ENCODE data around the gene DHX32.
"Not testable (repeated sequence)": the region's sequence is repeated elsewhere in the genome, so short reads cannot be mapped to it uniquely, and the experiment has no call there.

DNA sequence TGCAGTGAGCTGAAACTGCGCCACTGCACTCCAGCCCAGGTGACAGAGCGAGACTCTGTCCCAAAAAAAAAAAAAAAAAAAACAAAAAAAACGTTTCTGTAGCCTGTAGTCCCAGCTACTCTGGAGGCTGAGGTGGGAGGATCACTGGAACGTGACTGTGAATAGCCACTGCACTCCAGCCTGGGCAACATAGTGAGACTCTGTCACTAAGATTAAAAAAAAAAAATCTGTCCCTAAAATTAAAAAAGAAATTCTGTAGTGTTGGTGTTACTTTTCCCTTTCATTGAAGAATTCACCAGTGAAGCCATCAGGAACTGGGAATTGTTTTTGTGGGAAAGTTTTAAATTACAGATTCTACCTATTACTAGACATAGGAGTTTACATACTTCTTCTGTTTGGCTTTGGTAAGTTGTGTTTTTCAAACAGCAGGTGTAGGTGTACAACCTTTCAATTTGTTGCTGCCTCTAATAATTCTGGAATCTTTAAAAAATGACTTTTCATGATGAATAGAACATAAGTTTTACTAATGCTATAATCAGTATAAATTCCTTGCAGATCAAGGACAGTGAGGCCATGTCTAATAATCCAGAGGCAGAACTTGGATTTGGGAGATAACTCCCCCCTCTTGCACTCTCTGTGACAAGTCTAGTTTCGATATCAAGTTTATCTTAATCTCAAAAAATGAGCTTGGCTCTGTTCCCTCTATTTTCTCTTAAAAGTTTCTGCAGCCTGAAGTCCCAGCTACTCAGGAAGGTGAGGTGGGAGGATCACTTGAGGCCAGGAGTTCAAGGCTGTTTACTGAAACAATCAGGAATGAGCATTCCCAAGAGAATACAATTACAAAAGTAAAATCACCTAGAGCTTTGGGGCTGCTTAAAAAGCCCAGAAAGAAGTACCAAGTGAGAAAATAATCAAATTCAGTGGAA lies 24.2 kb upstream of the DHX32 start:
- TF ChIP-seq BACH2 (CRISPR knock-in tag; IDR thresholded peaks at IDR 0.05; ENCODE audit: borderline replicate concordance); PPARA (CRISPR knock-in tag; IDR thresholded peaks at IDR 0.05; ENCODE audit: borderline replicate concordance); CREB5 (CRISPR knock-in tag; IDR thresholded peaks at IDR 0.05; ENCODE audit: low read depth); ESRRG (CRISPR knock-in tag; IDR thresholded peaks at IDR 0.05); GLIS3 (CRISPR knock-in tag; IDR thresholded peaks at IDR 0.05); TSHZ2 (CRISPR knock-in tag; IDR thresholded peaks at IDR 0.05); OSR1 (CRISPR knock-in tag; IDR thresholded peaks at IDR 0.05): not testable (repeated sequence)
- TF ChIP-seq, protein P1, sequence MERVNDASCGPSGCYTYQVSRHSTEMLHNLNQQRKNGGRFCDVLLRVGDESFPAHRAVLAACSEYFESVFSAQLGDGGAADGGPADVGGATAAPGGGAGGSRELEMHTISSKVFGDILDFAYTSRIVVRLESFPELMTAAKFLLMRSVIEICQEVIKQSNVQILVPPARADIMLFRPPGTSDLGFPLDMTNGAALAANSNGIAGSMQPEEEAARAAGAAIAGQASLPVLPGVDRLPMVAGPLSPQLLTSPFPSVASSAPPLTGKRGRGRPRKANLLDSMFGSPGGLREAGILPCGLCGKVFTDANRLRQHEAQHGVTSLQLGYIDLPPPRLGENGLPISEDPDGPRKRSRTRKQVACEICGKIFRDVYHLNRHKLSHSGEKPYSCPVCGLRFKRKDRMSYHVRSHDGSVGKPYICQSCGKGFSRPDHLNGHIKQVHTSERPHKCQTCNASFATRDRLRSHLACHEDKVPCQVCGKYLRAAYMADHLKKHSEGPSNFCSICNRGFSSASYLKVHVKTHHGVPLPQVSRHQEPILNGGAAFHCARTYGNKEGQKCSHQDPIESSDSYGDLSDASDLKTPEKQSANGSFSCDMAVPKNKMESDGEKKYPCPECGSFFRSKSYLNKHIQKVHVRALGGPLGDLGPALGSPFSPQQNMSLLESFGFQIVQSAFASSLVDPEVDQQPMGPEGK (CRISPR knock-in tag; IDR thresholded peaks at IDR 0.05; ENCODE audit: borderline replicate concordance) = not testable (repeated sequence)

All from SK-N-SH treated with all-trans-retinoic acid at 6 μM for 48 hours (cell line).